AG09319 (cell line): Measurements from ENCODE around the gene SLC9B1.
"Not testable (repeated sequence)": the region's sequence is repeated elsewhere in the genome, so short reads cannot be mapped to it uniquely, and the experiment has no call there.

Experiments
- DNase-seq: peaks from one replicate; pipeline ENCODE4 v3.0.0-alpha.2; 2010; ENCODE audit warnings: low read depth; ENCODE audit errors: extremely low read depth
- CTCF ChIP-seq: IDR thresholded peaks from 2 replicates; pipeline ENCODE4 v1.5.1; 2011; ENCODE audit warnings: low read depth, mild to moderate bottlenecking, inconsistent platforms, low read length, moderate library complexity

SLC9B1 gene

GRCh38 chr4:102868153-102868780 lies 151.2 kb downstream of the SLC9B1 start:
- DNase-seq: no peak
- no peak for TF ChIP-seq CTCF

GRCh38 chr4:102867278-102868152 lies 152.0 kb downstream of the SLC9B1 start:
- no peak for DNase-seq
- no peak for TF ChIP-seq CTCF

- not testable (repeated sequence) for DNase-seq
Measured at GRCh38 chr4:102865327-102865726, 154.2 kb downstream of the SLC9B1 start.

- no peak for TF ChIP-seq CTCF
- no peak for DNase-seq
Measured at GRCh38 chr4:102862747-102863146, 156.8 kb downstream of the SLC9B1 start.

GRCh38 chr4:102862016-102862415 lies 157.5 kb downstream of the SLC9B1 start:
- no peak for DNase-seq
- no peak for TF ChIP-seq CTCF

GRCh38 chr4:102860611-102861324 lies 158.7 kb downstream of the SLC9B1 start:
- DNase-seq: no peak
- TF ChIP-seq CTCF: no peak

- no peak for DNase-seq
- no peak for TF ChIP-seq CTCF
Measured at GRCh38 chr4:102858828-102859464, 160.6 kb downstream of the SLC9B1 start.
